GM18858 (cell line): ENCODE measurements around the gene ZSCAN12.
A peak's percentile ranks its signal among the peaks of the same experiment; 100 is the strongest.
"Not testable (repeated sequence)": the region's sequence is repeated elsewhere in the genome, so short reads cannot be mapped to it uniquely, and the experiment has no call there.

Source experiments
- ATAC-seq: cut with Tn5 transposase; IDR thresholded peaks from one replicate; pipeline ENCODE4 v1.9.1; 2021; ENCODE audit not compliant: unreplicated experiment

The ZSCAN12 gene

GRCh38 chr6:28399350-28400121 lies at the start of gene ZSCAN12:
Gene ZSCAN12, minus strand, starts transcription at chr6:28399747. Its CDS starts 1,342 bp downstream, at chr6:28398405.
- peak; percentile 67 for ATAC-seq

- ATAC-seq: no peak
These were observed 49.5 kb upstream of the ZSCAN12 start for GRCh38 chr6:28449056-28449455.

- ATAC-seq: not testable (repeated sequence)
These were observed 48.0 kb upstream of the ZSCAN12 start for GRCh38 chr6:28447512-28447906.

DNA sequence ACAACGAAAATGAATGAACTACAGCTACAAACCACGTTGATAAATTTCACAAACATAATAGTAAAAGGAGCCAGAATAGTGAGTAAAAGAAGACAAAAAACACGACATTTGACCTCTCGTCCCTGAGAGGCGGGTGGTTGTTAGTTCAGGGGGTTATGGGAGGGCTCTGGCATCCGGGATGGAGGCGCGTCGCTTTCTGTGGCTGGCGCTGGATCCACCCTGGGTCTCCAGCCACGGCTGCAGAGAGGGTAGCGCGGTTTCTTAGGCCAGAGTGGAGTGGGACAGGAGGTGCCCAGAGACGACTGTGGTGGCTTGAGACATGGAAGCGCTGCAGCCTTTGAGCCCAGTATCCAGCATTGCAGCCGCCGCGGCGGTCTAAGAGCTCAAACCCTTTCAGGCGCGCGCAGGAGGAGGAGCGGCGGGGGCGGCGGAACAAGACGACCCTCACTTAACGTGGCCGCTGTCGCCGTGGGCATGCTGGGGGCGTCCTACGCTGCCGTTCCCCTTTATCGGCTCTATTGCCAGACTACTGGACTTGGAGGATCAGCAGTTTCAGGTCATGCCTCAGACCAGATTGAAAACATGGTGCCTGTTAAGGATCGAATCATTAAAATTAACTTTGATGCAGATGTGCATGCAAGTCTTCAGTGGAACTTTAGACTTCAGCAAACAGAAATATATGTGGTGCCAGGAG lies 47.4 kb upstream of the ZSCAN12 start:
- ATAC-seq: no peak

GRCh38 chr6:28444759-28445158 lies 45.2 kb upstream of the ZSCAN12 start:
- ATAC-seq: not testable (repeated sequence)

GRCh38 chr6:28443112-28443773 lies 43.7 kb upstream of the ZSCAN12 start, which contains the start of gene ZSCAN23:
Gene ZSCAN23, minus strand, starts transcription at chr6:28443491. Its CDS starts 7,225 bp downstream, at chr6:28436266.
- peak; percentile 86 for ATAC-seq

DNA sequence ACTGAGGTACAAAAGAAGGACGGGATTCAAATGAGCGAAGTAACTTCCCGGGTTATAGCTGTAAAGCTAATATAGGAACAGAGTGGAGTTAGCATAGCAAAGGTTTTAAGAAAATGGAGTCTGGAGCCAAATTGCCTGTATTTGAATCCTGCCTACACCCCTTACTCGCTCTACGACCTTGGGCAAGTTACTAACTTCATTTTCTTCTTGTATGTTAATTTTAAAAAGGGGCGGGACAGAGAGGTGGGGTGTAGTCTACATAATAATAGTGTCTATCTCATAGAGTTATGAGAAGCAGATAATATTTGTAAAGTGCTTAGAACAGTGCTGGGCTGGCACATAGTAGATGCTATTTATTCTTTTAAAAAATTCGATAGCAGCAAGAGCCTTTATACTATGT lies 43.0 kb upstream of the ZSCAN12 start:
- no peak for ATAC-seq

- ATAC-seq: no peak
These were observed 36.9 kb upstream of the ZSCAN12 start for GRCh38 chr6:28436404-28436803.

DNA sequence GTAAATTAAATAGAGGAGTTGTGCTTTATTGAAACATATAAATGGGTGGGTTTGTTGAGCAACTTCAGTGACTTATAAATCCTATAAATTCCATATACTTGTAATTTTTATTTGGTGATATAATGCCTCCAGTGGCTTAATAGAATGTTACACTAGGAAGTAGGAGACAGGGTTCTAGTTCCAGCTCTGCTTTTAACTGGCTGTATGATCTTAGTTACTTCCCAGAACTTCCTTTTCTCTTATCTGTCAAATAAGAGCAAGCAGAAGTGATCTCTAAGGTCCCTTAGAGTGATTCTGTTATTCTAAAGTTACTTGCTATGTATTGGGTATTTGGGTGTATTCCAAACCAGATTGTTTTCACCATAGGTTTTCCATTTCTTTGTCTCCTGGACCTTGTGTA lies 33.6 kb upstream of the ZSCAN12 start:
- ATAC-seq: no peak

DNA sequence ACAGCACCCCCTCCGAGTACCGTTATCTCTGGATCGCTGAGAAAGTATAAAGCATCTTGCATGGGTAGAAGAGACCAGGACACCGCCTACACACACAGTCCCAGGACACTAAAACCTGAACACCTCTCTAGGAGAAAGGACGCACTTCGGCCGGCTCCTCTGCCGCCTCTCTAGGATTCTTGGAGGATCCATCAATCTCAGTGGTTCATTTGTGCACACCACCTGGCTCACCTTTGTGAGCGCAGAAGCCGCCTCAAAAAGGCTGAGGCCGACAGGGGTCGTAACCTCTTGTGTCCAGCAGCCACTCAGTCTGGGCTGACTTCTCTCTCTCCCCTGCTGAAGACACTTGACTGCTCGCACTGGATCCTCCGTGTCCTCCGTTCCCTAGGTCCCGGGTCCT lies 30.2 kb upstream of the ZSCAN12 start:
- ATAC-seq: no peak

GRCh38 chr6:28425944-28426541 lies 26.5 kb upstream of the ZSCAN12 start:
- peak; percentile 44 for ATAC-seq

DNA sequence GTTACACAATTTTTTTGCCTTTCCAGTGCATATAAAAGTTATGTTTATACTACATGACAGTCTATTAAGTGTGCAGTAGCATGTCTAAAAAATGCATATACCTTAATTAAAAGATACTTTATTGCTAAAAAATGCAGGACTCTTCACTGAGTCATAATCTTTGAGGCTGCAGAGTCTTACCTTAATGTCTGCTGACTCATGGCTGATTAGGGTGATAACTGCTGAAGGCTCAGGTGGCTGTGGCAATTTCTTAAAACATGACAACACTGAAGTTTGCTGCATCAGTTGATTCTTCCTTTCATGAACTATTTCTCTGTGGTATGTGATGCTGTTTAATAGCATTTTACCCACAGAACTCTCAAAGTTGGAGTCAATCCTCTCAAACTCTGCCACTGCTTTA lies 24.6 kb upstream of the ZSCAN12 start:
- no peak for ATAC-seq

GRCh38 chr6:28423546-28423945 lies 24.0 kb upstream of the ZSCAN12 start:
- ATAC-seq: no peak

DNA sequence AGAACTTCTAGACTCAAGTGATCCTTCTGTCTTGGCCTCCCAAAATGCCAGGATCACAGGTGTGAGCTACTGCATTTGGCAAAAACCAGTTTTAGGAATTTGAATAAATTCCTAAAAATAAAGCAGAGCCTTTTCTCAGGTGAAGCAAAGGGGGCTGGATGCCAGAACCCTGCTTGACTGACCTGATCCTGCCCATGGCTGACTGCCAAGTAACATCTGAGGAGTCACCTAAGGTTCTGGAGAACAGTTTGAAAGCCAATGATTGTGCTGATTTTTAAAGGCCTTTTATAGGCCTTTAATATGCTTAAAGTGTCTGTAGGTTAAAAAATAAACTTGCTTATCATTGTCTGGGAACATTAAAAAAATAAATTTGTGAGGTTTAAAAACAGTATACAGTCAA lies 14.1 kb upstream of the ZSCAN12 start:
- ATAC-seq: no peak

- no peak for ATAC-seq
These were observed 11.2 kb upstream of the ZSCAN12 start for GRCh38 chr6:28410767-28411166.

GRCh38 chr6:28408076-28408802 lies 8.7 kb upstream of the ZSCAN12 start:
- no peak for ATAC-seq

- ATAC-seq: no peak
These were observed 7.9 kb upstream of the ZSCAN12 start for GRCh38 chr6:28407401-28407800.

GRCh38 chr6:28403923-28404322 lies 4.4 kb upstream of the ZSCAN12 start:
- ATAC-seq: not testable (repeated sequence)

DNA sequence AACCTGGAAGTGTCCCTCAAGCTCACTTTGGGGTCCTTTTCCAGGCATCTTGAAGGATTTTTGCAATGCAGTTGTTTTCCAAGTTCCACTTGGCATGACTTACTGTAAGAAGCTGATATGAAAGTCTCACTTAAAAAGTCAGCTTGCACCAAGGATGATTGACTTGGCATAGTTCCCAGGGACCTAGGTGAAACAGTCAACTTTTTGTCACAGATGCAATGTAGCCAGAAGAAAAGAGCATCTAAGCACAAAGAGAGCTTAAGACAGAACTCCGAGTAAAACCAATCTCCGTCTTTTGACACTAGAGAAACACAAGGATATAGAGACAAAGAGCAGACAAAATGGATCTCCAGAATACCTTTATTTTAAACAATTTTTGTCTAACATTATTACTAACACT lies 2.6 kb upstream of the ZSCAN12 start:
- no peak for ATAC-seq

DNA sequence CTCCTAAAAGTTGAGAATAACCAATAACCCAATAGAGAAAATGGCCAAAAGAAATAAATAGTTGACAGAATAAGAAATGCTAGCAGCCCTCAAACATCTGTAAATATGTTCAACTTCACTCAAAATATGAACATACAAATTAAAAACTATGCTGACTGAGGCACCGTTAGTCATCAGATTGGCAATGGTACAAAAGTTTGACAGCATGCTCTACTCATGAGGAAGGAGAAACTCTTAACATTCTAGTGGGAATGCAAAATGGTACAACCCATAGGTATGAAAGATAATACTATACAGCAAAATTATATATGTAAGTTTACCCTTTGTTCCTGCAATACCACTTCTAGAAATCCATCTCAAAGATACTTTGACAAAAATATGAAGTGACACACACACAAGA lies 1.6 kb upstream of the ZSCAN12 start:
- no peak for ATAC-seq

- peak; percentile 35 for ATAC-seq
These were observed 540 bp upstream of the ZSCAN12 start for GRCh38 chr6:28400122-28400451.
